NCI-H1694 treated with DMSO at 0.1 percent for 48 hours (cell line): ENCODE results near the gene TES.
"Not testable (repeated sequence)": the region's sequence is repeated elsewhere in the genome, so short reads cannot be mapped to it uniquely, and the experiment has no call there.

Experiments
- DNase-seq: peaks from one replicate; lab custom pipeline; 2025; lab: John Stamatoyannopoulos, UW

The TES gene

GRCh38 chr7:116285252-116285651 is 74.9 kb downstream of the TES start:
- DNase-seq: no peak

- DNase-seq: no peak
These were observed 80.4 kb downstream of the TES start for GRCh38 chr7:116290740-116291139.

- DNase-seq: no peak
These were observed 81.6 kb downstream of the TES start for GRCh38 chr7:116291937-116292336.

GRCh38 chr7:116292381-116292780 is 82.0 kb downstream of the TES start:
- DNase-seq: no peak

GRCh38 chr7:116293139-116293538 is 82.8 kb downstream of the TES start:
- DNase-seq: no peak

- no peak for DNase-seq
These were observed 83.3 kb downstream of the TES start for GRCh38 chr7:116293633-116294032.

GRCh38 chr7:116295903-116296302 is 85.6 kb downstream of the TES start:
- not testable (repeated sequence) for DNase-seq

- DNase-seq: no peak
These were observed 87.7 kb downstream of the TES start for GRCh38 chr7:116298055-116298454.

- no peak for DNase-seq
These were observed 88.2 kb downstream of the TES start for GRCh38 chr7:116298576-116298975.

GRCh38 chr7:116305485-116306408 is 95.4 kb downstream of the TES start:
- no peak for DNase-seq

GRCh38 chr7:116306409-116307048 is 96.2 kb downstream of the TES start:
- DNase-seq: no peak

GRCh38 chr7:116307253-116307652 is 96.9 kb downstream of the TES start:
- DNase-seq: no peak
